Stomach (tissue), 9 donors: ENCODE data around the gene OAF. TPM values are rescaled to one million over a fixed set of nuclear protein-coding genes. Genes with fewer than 3 reads are reported as not detected.
A peak's percentile ranks its signal among the peaks of the same experiment; 100 is the strongest.

ENCODE experiments used
- DNase-seq, 2 donors: peaks; one replicate each; pipeline versions ENCODE4 v3.0.0 to v3.0.0-alpha.2; 2013 to 2019
- H3K27ac ChIP-seq, 5 donors: fragments of 200-600 bp in 4 of 5; sonication (generic) in 4 of 5; one replicate each; pipeline ENCODE4 v1.5.1; 2013 to 2019; ENCODE audit warnings: mild to moderate bottlenecking in 1 of 5, moderate library complexity in 1 of 5
- H3K27me3 ChIP-seq, 3 donors: fragments of 200-600 bp; sonication (generic); one replicate each; pipeline ENCODE4 v1.5.1; 2017 to 2019; ENCODE audit warnings: mixed run types in 1 of 3
- H3K36me3 ChIP-seq, 4 donors: fragments of 200-600 bp; sonication (generic); 1 replicate in 3 of 4; 2 replicates in 1 of 4; pipeline ENCODE4 v1.5.1; 2016 to 2019
- H3K4me1 ChIP-seq, 4 donors: fragments of 200-600 bp; sonication (generic); one replicate each; pipeline ENCODE4 v1.5.1; 2016 to 2019
- H3K4me3 ChIP-seq, 4 donors: fragments of 200-600 bp; sonication (generic) in 3 of 4; one replicate each; pipeline ENCODE4 v1.5.1; 2016 to 2019; ENCODE audit warnings: mild to moderate bottlenecking in 1 of 4
- H3K9me3 ChIP-seq, 4 donors: fragments of 200-600 bp; sonication (generic); one replicate each; pipeline ENCODE4 v1.5.1; 2016 to 2019
- CTCF ChIP-seq, 7 experiments: fragments of 450-650 bp in 4 of 7; fragments of 200-600 bp in 3 of 7; sonication (generic) in 3 of 7; IDR thresholded peaks; one replicate each; pipeline ENCODE4 v1.5.1; 2016 to 2019; ENCODE audit warnings: antibody characterized with exemption in 7 of 7, control low read depth in 2 of 7, mild to moderate bottlenecking in 1 of 7
- EP300 ChIP-seq: sonication (generic); formaldehyde crosslinking; IDR thresholded peaks from one replicate; pipeline ENCODE4 v1.6.1; 2017; ENCODE audit warnings: antibody characterized with exemption
- POLR2A ChIP-seq, 4 donors: fragments of 450-650 bp; IDR thresholded peaks; one replicate each; pipeline ENCODE4 v1.6.1; 2016; ENCODE audit warnings: antibody characterized with exemption in 4 of 4, control low read depth in 2 of 4, mild to moderate bottlenecking in 1 of 4, moderate library complexity in 1 of 4
- POLR2AphosphoS5 ChIP-seq, 3 donors: sonication (generic); formaldehyde crosslinking; IDR thresholded peaks; one replicate each; pipeline ENCODE4 v1.6.1; 2016; ENCODE audit warnings: antibody characterized with exemption in 3 of 3
- WGBS, 5 donors: extraction: QIAGEN DNeasy Blood & Tissue Kit in 3 of 5; methylation state at CpG; one replicate each; pipeline versions ENCODE4 v1.1.5 to v1.1.7; 2013 to 2018; 5-methylcytosine and 5-hydroxymethylcytosine counted together
- intact Hi-C: fragments of 100-400 bp; cut with DNase I; formaldehyde crosslinking; loops from one replicate; pipeline ENCODE4 v1.15.1; 2023; ENCODE audit warnings: low total_unique reads
- polyA plus RNA-seq, 3 donors: library from polyadenylated mRNA; stranded (reverse); fragments of 200-250 nt; gene quantifications; one replicate each; pipeline ENCODE4 v1.2.3, GENCODE V29; 2013
- total RNA-seq, 5 donors: library from RNA; depleted of rRNA; stranded (reverse); fragments of >200 nt; gene quantifications; one replicate each; pipeline versions ENCODE4 v1.1.0 to v1.2.3, GENCODE V29; 2014 to 2016
- donor health status: healthy with polysubstance abuse.
- donor health status: Bipolar disorder and iron deficiency.
- donor health status: healthy.

Gene OAF
- total and polyA plus RNA-seq, 8 donors: 17.1 to 380 (median 30.4) TPM

- Histone ChIP-seq H3K9me3 (no peaks in the 10 kb centered on the region), H3K27me3 (peaks cover 0 to 29% (median 16%) of the 10 kb centered on the region in 3 donors), H3K27ac (no peak overlapping the region), H3K4me1 (peaks cover 0 to 4% (median 0%) of the 10 kb centered on the region in 4 donors), H3K4me3 (no peak overlapping the region), H3K36me3 (peaks cover 0 to 14% (median 13%) of the 10 kb centered on the region in 4 donors)
- no peak for DNase-seq
- 68 to 77% (median 72%) methylated on average over 9 of the region's 9 CpGs for WGBS, 5 donors
- intact Hi-C loops: loop anchor here (2.0 kb wide), 1 partner anchor 63 kb away; no protein-coding TSS in a partner anchor
- no peak for TF ChIP-seq POLR2A (IDR thresholded peaks at IDR 0.05)
- TF ChIP-seq EP300: no peak
- no peak for TF ChIP-seq CTCF (IDR thresholded peaks at IDR 0.05)
Measured at GRCh38 chr11:120233207-120233803, 22.5 kb downstream of the OAF start.

GRCh38 chr11:120235024-120235628 is 24.3 kb downstream of the OAF start:
- intact Hi-C loops: loop anchor here (5.0 kb wide), 1 partner anchor 57 kb away; no protein-coding TSS in a partner anchor
- peaks cover 0 to 43% (median 23%) of the 10 kb centered on the region in 3 donors for H3K27me3 ChIP-seq
- DNase-seq: peak; percentile 84 to 90
- H3K4me1 ChIP-seq: peaks cover 5 to 9% (median 6%) of the 10 kb centered on the region in 4 donors
- 11 to 30% (median 17%) methylated on average over 8 of the region's 8 CpGs for WGBS, 5 donors
- no peak overlapping the region for H3K27ac ChIP-seq
- H3K9me3 ChIP-seq: no peaks in the 10 kb centered on the region
- H3K36me3 ChIP-seq: no peaks in the 10 kb centered on the region
- TF ChIP-seq POLR2AphosphoS5 (IDR thresholded peaks at IDR 0.05) (peak in 1 of 3 donors; percentile 29), EP300 (no peak), POLR2A (IDR thresholded peaks at IDR 0.05) (no peak), CTCF (IDR thresholded peaks at IDR 0.05) (peak in 6 of 7 experiments; percentile 54 to 84 (median 77))
- H3K4me3 ChIP-seq: no peak overlapping the region

DNA sequence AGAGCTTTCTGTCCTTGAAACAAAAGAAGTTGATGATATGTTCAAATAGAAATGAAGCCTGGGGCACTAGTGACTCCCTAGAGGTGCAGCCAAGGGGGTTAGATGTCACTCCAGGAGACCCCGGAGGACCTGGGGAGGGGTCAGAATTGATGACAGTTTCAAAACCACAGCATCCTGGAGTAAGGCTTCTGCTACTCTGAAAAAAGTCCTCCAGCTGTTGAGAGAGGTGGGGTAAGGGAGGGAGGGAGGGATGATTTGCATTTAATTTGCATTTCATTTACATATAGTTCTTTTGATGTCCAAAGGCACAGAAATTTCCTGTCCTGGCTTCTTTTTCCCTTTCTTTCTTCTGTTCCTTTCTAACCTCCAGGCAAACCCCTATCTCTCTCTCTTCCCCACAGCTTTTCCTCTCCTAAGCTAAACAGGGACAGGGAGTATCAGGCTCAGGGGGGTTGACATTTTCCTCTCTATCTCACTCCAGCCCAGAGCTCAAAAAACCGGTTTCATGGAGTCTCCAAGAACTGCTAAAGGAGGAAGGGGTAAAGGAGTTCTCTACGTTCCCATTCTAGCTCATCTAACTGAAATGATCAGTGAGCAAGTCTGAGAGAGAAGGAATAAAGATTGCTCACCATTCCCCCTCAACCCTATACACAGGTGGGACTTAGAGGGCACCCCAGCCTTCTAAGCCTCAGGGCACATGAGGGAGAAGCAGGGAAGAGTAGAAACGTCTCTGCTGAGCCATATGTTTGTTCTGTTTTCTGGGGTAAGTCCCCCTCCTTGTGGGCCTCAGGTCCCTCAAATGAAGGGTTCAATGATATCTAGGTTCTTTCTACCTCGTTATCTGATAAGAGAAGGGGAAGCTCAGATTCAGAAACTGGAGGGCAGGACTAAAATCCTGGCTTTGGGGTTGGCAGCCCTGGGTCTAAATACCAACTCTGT is 25.6 kb downstream of the OAF start:
- Histone ChIP-seq H3K36me3 (no peaks in the 10 kb centered on the region), H3K27me3 (peaks cover 0 to 56% (median 36%) of the 10 kb centered on the region in 3 donors), H3K27ac (no peak overlapping the region), H3K9me3 (no peaks in the 10 kb centered on the region), H3K4me3 (no peak overlapping the region), H3K4me1 (peaks cover 9 to 15% (median 12%) of the 10 kb centered on the region in 4 donors)
- intact Hi-C loops: loop anchor here (5.0 kb wide), 1 partner anchor 56 kb away; no protein-coding TSS in a partner anchor
- no peak for DNase-seq
- 16 to 32% (median 30%) methylated on average over 5 of the region's 5 CpGs for WGBS, 5 donors
- TF ChIP-seq POLR2AphosphoS5 (IDR thresholded peaks at IDR 0.05) (no peak), CTCF (IDR thresholded peaks at IDR 0.05) (no peak), EP300 (no peak), POLR2A (IDR thresholded peaks at IDR 0.05) (no peak)
